ENCODE measurements around the gene GRB2.

DNA sequence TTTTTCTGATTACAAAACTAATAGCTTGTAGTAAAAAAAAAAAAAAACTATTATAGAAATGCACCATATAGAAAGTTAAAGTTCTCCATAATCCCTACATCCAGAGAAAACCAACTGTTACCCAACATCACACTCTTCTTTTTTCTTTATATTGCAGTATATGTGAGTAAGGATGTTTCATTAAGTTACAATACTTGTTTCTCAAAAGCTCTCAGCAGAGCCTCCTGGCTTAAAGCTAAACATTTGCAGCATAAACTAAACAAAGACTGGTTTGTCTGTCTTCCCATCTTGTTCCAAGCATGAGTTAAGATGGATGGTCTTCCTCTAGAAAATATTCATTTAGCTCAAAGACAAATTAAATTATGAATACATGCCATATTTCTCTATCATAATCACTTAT is 25.2 kb downstream of the GRB2 start:
- TF ChIP-seq, protein P1, sequence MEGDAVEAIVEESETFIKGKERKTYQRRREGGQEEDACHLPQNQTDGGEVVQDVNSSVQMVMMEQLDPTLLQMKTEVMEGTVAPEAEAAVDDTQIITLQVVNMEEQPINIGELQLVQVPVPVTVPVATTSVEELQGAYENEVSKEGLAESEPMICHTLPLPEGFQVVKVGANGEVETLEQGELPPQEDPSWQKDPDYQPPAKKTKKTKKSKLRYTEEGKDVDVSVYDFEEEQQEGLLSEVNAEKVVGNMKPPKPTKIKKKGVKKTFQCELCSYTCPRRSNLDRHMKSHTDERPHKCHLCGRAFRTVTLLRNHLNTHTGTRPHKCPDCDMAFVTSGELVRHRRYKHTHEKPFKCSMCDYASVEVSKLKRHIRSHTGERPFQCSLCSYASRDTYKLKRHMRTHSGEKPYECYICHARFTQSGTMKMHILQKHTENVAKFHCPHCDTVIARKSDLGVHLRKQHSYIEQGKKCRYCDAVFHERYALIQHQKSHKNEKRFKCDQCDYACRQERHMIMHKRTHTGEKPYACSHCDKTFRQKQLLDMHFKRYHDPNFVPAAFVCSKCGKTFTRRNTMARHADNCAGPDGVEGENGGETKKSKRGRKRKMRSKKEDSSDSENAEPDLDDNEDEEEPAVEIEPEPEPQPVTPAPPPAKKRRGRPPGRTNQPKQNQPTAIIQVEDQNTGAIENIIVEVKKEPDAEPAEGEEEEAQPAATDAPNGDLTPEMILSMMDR (IDR thresholded peaks at IDR 0.05; ENCODE audit: insufficient read depth, low read length) = no peak
- no peak for TF ChIP-seq POLR2AphosphoS5 (IDR thresholded peaks at IDR 0.05; ENCODE audit: low read depth)
